H1 (cell line): ENCODE measurements around the gene PDZK1IP1.

Source experiments
- CTCF ChIP-seq, 3 experiments: IDR thresholded peaks; 1 replicate in 2 of 3; 2 replicates in 1 of 3; pipeline versions ENCODE4 v1.5.1 to v1.6.1; 2011; ENCODE audit warnings: low read length in 3 of 3, mild to moderate bottlenecking in 3 of 3, inconsistent platforms in 2 of 3, low read depth in 1 of 3, moderate library complexity in 1 of 3; ENCODE audit not compliant: insufficient read depth in 1 of 3; ENCODE audit errors: control extremely low read depth in 1 of 3
- HDAC2 ChIP-seq, 2 experiments: fragments of 300-600 bp in 1 of 2; sonication (generic) in 1 of 2; IDR thresholded peaks; 2 replicates each; pipeline ENCODE4 v1.6.1; 2011 to 2012; ENCODE audit warnings: low read depth in 2 of 2, low read length in 2 of 2, mild to moderate bottlenecking in 2 of 2, moderate library complexity in 2 of 2, borderline replicate concordance in 1 of 2, inconsistent platforms in 1 of 2
- JUND ChIP-seq: IDR thresholded peaks from 2 replicates; pipeline ENCODE4 v1.6.1; 2011; ENCODE audit warnings: mild to moderate bottlenecking, improper control_type of control experiment, low read length
- KDM1A ChIP-seq: fragments of 200-600, 300-600 bp; sonication (generic); IDR thresholded peaks from 2 replicates; pipeline ENCODE4 v1.7.1; 2016; ENCODE audit warnings: mild to moderate bottlenecking, low read length, borderline replicate concordance
- POLR2A ChIP-seq, 2 experiments: IDR thresholded peaks; 1 replicate in 1 of 2; 2 replicates in 1 of 2; pipeline ENCODE4 v1.6.1; 2011; ENCODE audit warnings: low read depth in 2 of 2, low read length in 2 of 2, mild to moderate bottlenecking in 2 of 2; ENCODE audit errors: control extremely low read depth in 1 of 2
- SRF ChIP-seq: IDR thresholded peaks from 2 replicates; pipeline ENCODE4 v1.6.1; 2011; ENCODE audit warnings: mild to moderate bottlenecking, low read depth, low read length, moderate library complexity

DNA sequence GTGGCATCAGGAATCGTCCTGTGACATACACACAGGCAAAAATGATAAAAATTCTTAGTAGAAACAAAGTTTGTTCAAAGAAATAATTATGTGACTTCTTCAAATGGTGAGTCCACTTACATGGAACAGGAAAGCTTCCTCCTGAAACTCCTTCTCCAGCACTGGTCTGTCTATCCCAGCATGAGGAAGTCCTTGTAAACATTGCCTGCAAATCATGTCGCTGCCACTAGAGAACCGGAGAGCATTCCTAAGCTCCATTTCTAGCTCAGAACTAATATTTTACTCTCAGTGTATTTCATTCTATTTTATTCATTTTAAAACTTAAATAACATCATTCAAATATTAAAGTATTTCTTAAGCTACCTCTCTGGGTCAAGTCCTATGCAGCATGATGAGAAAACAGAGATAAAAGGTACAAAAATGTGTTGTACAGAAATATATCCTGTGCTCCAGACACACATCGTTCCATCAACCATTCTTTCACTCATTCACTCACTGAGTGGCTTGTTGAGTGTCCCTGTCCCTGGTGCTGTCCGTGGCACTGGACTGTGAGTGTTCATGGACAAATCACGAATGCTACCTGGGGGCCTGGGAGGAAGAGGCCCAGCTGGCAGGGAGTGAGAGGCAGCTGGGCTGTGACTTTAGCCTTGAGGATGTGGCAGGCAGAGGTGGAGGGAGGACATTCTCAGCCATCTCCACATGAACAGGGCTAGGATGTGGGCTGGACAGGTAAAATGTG lies 42.6 kb downstream of the PDZK1IP1 start:
- TF ChIP-seq HDAC2 (IDR thresholded peaks at IDR 0.05; ENCODE audit: borderline replicate concordance in 1 of 2, low read depth in 2 of 2, low read length in 2 of 2) = no peak
- TF ChIP-seq SRF = no peak
- TF ChIP-seq JUND = no peak
- no peak for TF ChIP-seq POLR2A (IDR thresholded peaks at IDR 0.05; ENCODE audit: control extremely low read depth in 1 of 2, low read depth in 2 of 2, low read length in 2 of 2)
- TF ChIP-seq KDM1A = no peak
- peak in 1 of 3 experiments; percentile 15; a peak in 1 of 4 replicates for TF ChIP-seq CTCF (IDR thresholded peaks at IDR 0.05; ENCODE audit: control extremely low read depth in 1 of 3, insufficient read depth in 1 of 3, low read depth in 1 of 3, low read length in 3 of 3)
